HG02840 (cell line): ENCODE results near the gene NOL4L.
"Not testable (repeated sequence)": the region's sequence is repeated elsewhere in the genome, so short reads cannot be mapped to it uniquely, and the experiment has no call there.

ENCODE experiments used
- ATAC-seq: cut with Tn5 transposase; IDR thresholded peaks from one replicate; pipeline ENCODE4 v1.9.1; 2021; ENCODE audit warnings: mild to moderate bottlenecking, moderate library complexity, moderate number of reproducible peaks; ENCODE audit not compliant: unreplicated experiment, low FRiP score

The NOL4L gene

DNA sequence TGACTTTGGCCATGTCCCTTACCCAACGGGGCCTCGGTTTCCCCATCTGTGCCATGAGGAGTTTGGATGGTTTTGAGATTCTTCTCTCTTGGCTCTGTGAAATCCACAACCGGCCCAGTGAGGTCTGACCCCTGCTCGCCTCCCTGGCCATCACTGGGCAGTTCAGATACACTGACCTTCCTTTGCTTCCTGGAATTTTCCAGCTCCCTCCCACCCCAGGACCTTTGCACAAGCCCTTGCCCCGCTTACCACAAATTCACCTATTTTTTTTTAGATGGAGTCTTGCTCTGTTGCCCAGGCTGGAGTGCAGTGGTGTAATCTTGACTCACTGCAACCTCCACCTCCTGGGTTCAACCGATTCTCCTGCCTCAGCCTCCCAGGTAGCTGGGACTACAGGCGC, 12.6 kb upstream of the NOL4L start:
- no peak for ATAC-seq

DNA sequence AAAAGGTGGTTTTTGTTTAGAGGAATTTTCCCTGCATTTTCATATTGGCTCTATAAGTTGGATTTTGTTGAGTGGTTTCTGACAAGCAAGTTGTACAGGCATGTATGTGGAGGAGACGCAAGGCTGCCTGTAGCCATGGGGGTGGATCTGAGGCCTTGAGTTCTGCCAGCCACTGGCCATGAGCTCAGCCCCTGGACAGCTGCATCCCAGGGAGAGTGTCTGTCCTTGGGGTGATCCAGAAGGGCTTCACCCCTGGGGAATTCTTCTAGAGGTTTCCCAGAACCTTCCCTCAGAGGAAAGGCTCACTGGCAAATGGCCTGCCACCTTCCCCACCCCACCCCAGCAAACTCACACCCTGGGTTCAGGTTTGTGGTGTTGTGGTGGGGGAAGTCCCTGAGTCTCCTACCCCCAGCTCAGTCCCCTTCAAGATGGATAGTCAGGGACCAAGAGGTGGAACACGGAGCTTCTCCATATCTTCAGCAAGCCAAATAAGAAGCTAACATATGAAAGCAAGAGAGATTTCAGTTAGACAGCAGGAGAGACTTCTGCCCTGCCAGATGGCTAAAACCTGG, 11.6 kb upstream of the NOL4L start:
- ATAC-seq: no peak

- ATAC-seq: no peak
Observed at GRCh38 chr20:32595143-32595542, 10.0 kb upstream of the NOL4L start.

DNA sequence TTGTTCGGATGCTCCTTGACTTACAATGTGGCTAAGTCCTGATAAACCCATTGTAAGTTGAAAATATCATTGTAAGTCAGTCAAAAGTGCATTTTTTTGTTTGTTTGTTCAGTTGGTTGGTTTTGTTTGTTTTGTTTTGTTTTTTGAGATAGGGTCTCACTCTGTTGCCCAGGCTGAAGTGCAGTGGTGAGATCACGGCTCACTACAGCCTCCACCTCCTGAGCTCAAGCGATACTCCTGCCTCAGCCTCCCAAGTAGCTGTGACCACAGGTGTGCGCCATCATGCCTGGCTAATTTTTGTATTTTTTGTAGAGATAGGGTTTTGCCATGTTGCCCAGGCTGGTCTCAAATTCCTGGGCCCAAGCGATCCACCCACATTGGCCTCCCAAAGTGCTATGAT, 9.5 kb upstream of the NOL4L start:
- not testable (repeated sequence) for ATAC-seq

GRCh38 chr20:32594204-32594603, 9.1 kb upstream of the NOL4L start:
- ATAC-seq: no peak

DNA sequence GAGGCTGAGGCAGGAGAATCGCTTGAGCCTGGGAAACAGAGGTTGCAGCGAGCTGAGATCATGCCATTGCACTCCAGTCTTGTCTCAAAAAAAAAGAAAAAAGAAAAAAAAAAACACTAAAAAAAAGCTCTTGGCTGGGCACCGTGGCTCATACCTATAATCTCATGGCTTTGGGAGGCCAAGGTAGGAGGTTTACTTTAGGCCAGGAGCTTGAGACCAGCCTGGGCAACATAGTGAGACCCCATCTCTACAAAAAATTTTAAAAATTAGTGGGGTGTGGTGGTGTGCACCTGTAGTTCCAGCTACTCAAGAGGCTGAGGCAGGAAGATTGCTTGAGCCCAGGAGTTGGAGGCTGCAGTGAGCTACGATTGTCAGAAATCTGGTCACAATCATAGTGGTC, 7.5 kb upstream of the NOL4L start:
- not testable (repeated sequence) for ATAC-seq

DNA sequence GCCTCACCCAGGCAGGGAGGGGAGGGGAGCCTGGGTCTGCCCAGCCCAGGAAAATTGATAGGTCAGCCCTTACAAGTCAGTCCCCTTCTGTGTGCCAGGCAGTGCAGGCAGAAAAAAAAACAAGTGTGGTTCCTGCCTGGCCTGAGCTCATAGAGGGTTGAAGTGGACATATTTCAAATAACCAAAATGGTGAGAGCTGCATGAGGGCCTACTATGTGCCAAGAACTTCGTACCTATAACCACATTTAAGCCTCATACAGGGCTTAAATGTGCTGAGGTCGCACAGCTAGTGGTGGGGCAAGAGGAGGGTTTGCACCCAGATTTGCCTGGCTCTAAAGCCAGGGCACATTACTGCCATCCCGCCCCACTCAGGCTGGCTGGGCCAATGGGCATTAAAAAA, 6.9 kb upstream of the NOL4L start:
- no peak for ATAC-seq

GRCh38 chr20:32589769-32590168, 4.6 kb upstream of the NOL4L start:
- ATAC-seq: no peak

GRCh38 chr20:32589256-32589655, 4.1 kb upstream of the NOL4L start:
- no peak for ATAC-seq

GRCh38 chr20:32588040-32588439, 2.9 kb upstream of the NOL4L start:
- no peak for ATAC-seq

DNA sequence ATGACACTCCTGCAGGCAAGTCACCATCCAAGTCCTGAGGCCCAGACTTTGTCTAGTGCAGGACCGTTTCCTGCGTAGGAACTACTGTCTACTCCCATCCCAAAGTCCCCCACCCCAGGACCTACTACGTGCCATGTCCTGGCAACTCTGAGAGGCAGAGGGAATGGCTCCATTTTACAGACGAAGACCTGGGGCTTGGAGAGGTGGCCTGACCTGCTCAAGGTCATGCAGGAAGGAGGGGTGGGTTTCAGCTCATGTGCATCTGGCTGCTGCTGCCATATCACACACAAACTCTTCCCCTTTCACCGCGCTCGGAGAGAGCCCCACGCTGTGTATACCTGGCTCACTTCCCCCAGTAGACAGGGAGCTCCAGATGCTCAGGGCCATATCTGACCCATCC, 1.2 kb upstream of the NOL4L start:
- no peak for ATAC-seq

DNA sequence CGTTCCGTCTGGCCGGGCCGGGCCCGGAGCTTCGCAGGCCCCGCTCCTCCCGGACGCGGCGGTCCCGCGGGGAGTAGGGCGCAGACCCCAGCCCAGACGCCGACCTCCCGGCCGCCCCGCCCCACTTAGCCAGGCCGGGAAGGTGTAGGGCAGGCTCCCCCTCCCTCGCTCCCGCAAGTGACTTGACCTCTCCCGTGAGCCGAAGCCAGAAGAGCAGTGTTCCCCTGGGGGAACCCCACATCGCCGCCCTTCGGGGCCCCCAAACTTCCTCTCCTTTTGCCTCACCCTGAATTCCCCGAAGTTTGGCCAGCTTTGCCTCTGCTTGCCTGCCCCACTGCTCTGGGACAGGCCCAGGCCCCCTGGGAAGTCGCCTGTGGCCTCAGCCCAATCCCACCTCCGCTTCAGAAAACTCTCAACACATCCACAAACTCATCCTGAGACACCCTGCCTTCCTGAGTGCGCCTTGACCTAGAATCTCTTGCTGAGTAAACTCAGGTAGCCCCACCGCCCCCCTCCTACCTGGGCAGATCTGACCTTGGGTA, 524 bp upstream of the NOL4L start:
- no peak for ATAC-seq

DNA sequence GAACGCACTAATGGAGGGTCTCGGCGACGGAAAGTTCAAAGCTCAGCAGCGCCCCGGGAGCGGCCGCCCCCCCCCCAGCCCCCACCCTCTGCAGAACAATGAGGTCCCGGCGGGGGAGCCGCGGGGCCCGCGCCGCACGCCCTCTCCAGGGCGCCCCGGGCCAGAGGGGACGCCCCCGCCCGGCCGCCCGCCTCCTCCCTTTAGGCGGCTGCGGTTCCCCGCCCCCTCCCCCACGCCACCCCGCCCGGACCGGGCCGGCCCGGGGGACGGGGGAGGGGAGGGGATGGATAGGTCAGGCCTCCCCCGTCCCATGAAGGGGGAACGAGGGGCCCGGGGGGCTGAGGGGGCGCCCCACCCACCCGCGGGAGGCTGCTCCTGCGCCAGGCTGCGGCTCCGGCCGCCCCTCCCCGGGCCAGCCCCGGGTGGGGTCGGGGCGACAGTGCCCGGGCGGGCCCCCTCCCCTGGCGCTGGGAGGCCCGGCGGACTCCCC, 1.5 kb downstream of the NOL4L start:
- no peak for ATAC-seq

DNA sequence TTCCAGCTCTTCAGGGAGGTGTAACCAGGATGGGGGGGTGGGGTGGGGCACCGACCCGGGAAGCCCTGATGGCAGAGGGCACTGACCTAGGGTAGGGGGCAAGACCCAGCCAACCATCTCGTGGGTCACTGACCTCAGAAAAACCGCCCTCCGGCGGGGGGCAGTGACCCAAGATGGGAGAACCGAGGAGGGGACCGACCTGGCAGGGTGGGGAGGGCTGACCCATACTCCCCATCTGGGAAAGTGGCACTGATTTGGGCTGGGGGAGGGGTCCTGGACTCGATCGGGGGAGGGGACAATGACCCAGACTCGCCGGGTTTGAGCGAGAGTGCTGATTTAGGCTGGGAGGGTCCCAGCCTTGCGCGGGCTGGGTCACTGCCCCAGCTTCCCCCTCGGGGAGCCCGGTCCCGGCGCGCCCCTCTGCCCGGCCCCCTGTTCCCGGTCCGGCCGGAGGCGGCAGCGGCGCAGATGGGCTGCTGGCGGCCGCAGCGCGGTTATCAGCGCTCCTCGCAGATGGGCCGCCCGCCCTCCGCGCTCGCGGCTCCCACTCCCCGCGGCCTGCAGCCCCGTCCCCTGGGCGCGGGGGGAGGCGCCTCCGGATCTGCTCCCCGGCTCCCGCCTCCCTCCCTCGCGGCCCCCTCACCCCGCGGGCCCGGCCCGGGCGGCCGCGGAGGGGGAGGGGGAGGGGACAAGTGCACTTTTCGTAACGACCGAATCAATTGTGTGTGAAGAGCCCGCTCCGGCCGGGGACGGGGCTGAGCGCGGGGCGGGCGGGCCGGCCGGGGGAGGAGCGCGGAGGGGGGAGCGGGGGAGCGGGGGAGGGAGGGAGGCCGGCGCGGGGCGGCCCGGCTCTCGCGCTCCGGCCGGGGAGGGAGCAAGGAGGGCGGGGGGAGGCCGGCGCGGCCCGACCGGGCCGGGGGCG, 2.2 kb downstream of the NOL4L start:
- ATAC-seq: no peak

GRCh38 chr20:32581839-32582658, 3.1 kb downstream of the NOL4L start:
- ATAC-seq: no peak

DNA sequence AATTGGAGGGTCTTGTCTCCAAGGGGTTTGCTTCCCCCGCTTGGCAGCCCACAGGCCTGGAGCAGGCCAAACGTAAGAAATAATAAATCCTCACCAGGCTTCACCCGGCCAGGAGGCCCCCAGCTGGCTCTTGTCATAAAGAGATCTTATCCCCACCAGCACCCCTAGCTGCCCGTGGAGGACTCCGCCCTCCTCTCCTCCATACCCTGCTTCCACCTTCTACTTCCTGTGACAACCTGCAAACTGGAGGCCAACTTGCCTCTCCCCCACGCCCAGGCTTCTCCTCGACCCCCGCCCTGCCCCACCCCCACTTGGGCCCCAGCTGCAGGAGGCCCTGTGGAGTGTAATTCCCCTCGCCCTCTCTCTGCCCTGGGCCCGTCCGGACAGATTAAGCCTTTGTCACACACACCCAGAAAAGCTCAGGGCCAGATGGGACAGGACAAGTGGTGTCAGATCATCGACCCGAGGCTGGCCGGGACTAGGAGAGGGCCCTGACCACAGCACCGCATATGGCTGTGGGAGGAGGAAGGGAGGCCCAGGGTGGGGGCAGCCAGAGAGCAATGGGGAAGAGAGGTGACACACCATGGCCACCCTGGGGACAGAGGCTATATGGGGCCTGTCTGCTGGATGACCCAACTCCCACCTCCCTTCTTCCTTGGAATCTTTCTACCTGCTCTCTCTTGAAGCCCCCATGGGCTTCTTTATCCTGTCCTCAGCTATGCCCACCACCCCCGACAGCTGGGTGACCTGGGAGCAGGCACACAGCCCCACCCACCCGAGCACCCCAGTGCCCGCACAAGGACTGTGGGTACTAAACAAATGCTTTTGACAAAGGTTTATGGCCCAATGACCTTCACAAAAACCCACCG, 3.9 kb downstream of the NOL4L start:
- no peak for ATAC-seq

GRCh38 chr20:32580219-32580969, 4.7 kb downstream of the NOL4L start:
- ATAC-seq: no peak

GRCh38 chr20:32578840-32579390, 6.2 kb downstream of the NOL4L start:
- no peak for ATAC-seq

GRCh38 chr20:32578062-32578461, 7.1 kb downstream of the NOL4L start:
- ATAC-seq: not testable (repeated sequence)
